Measurements from ENCODE around the gene CHERP.
A peak's percentile ranks its signal among the peaks of the same experiment; 100 is the strongest.

The CHERP gene

GRCh38 chr19:16542045-16542909, at the start of gene CHERP:
Gene CHERP, minus strand, starts transcription at chr19:16542437. Its CDS starts 59 bp downstream, at chr19:16542378.
- DNase-seq = peak; percentile 99

- no peak for DNase-seq
These were observed 48.9 kb upstream of the CHERP start for GRCh38 chr19:16590876-16591802.

- DNase-seq = no peak
These were observed 47.7 kb upstream of the CHERP start for GRCh38 chr19:16589917-16590316.

GRCh38 chr19:16588824-16589577, 46.8 kb upstream of the CHERP start:
- no peak for DNase-seq

- DNase-seq = peak; percentile 35
These were observed 45.9 kb upstream of the CHERP start for GRCh38 chr19:16587833-16588823.

- peak; percentile 85 for DNase-seq
These were observed 45.0 kb upstream of the CHERP start for GRCh38 chr19:16586991-16587832.

GRCh38 chr19:16586477-16586871, 44.2 kb upstream of the CHERP start:
- DNase-seq = no peak

GRCh38 chr19:16585808-16586476, 43.7 kb upstream of the CHERP start:
- peak; percentile 93 for DNase-seq

GRCh38 chr19:16585094-16585801, 43.0 kb upstream of the CHERP start:
- peak; percentile 14 for DNase-seq

- DNase-seq = peak; percentile 92
These were observed 42.2 kb upstream of the CHERP start for GRCh38 chr19:16584248-16585093.

- no peak for DNase-seq
These were observed 40.4 kb upstream of the CHERP start for GRCh38 chr19:16582486-16583261.

GRCh38 chr19:16581971-16582343, 39.7 kb upstream of the CHERP start:
- no peak for DNase-seq

- DNase-seq = no peak
These were observed 39.1 kb upstream of the CHERP start for GRCh38 chr19:16581145-16581970.

- no peak for DNase-seq
These were observed 37.1 kb upstream of the CHERP start for GRCh38 chr19:16579381-16579780.

- peak; percentile 15 for DNase-seq
These were observed 35.3 kb upstream of the CHERP start for GRCh38 chr19:16577531-16577985.

- no peak for DNase-seq
These were observed 34.7 kb upstream of the CHERP start for GRCh38 chr19:16576690-16577530.

Data from suppressor macrophage treated with lipopolysaccharide for 4 hours (primary cell).